Chondrocyte (in vitro differentiated cells): ENCODE data around the gene FAM236C. TPM values are rescaled to one million over a fixed set of nuclear protein-coding genes. Genes with fewer than 3 reads are reported as not detected.
"Not testable (repeated sequence)": the region's sequence is repeated elsewhere in the genome, so short reads cannot be mapped to it uniquely, and the experiment has no call there.

ENCODE experiments used
- DNase-seq: peaks from one replicate; pipeline ENCODE4 v3.0.0; 2021; ENCODE audit warnings: mixed read lengths, low spot score
- H3K27ac Mint-ChIP-seq: one replicate; pipeline ENCODE4 v1.8.0; 2021; ENCODE audit warnings: mild to moderate bottlenecking, moderate library complexity, mixed read lengths; ENCODE audit not compliant: unreplicated experiment
- H3K27me3 Mint-ChIP-seq: 2 replicates; pipeline ENCODE4 v1.8.0; 2021; ENCODE audit warnings: low read depth, mixed read lengths
- H3K36me3 Mint-ChIP-seq: 2 replicates; pipeline ENCODE4 v1.8.0; 2021; ENCODE audit warnings: low read depth, mixed read lengths
- H3K4me1 Mint-ChIP-seq: 2 replicates; pipeline ENCODE4 v1.8.0; 2021; ENCODE audit warnings: low read depth, mild to moderate bottlenecking, mixed read lengths
- H3K4me3 Mint-ChIP-seq: one replicate; pipeline ENCODE4 v1.8.0; 2021; ENCODE audit warnings: mild to moderate bottlenecking, moderate library complexity, mixed read lengths; ENCODE audit not compliant: unreplicated experiment
- H3K9me3 Mint-ChIP-seq: 2 replicates; pipeline ENCODE4 v1.8.0; 2021; ENCODE audit warnings: low read depth, mixed read lengths
- long read RNA-seq: library from polyadenylated mRNA; stranded (forward); transcript quantifications from one replicate; pipeline ENCODE4 v2.0.0, GENCODE V29; 2021
- total RNA-seq: library from RNA; stranded (reverse); gene quantifications from 3 replicates; pipeline ENCODE4 v1.2.1, GENCODE V29; 2021

FAM236C gene
- total RNA-seq = not detected in 3 replicates
- long read RNA-seq = 0 reads

GRCh38 chrX:72912315-72912714 is at the start of gene FAM236C:
Gene FAM236C, plus strand, starts transcription at chrX:72912615. Its CDS starts 100 bp downstream, at chrX:72912715.
- H3K27me3 Mint-ChIP-seq, H3K9me3 Mint-ChIP-seq, H3K4me3 Mint-ChIP-seq, DNase-seq, H3K4me1 Mint-ChIP-seq, H3K36me3 Mint-ChIP-seq, H3K27ac Mint-ChIP-seq: not testable (repeated sequence)

GRCh38 chrX:72882898-72883297 is 29.5 kb upstream of the FAM236C start:
- not testable (repeated sequence) for H3K4me1 Mint-ChIP-seq, H3K4me3 Mint-ChIP-seq, DNase-seq, H3K27me3 Mint-ChIP-seq, H3K27ac Mint-ChIP-seq, H3K9me3 Mint-ChIP-seq, H3K36me3 Mint-ChIP-seq

- not testable (repeated sequence) for H3K27me3 Mint-ChIP-seq, H3K9me3 Mint-ChIP-seq, H3K36me3 Mint-ChIP-seq, H3K4me3 Mint-ChIP-seq, H3K27ac Mint-ChIP-seq, DNase-seq, H3K4me1 Mint-ChIP-seq
These were observed 22.7 kb upstream of the FAM236C start for GRCh38 chrX:72889740-72890139.

- H3K4me1 Mint-ChIP-seq, H3K4me3 Mint-ChIP-seq, DNase-seq, H3K27me3 Mint-ChIP-seq, H3K9me3 Mint-ChIP-seq, H3K36me3 Mint-ChIP-seq, H3K27ac Mint-ChIP-seq: not testable (repeated sequence)
These were observed 3.7 kb downstream of the FAM236C start for GRCh38 chrX:72916096-72916495.

- H3K36me3 Mint-ChIP-seq, H3K9me3 Mint-ChIP-seq, H3K27ac Mint-ChIP-seq, H3K4me1 Mint-ChIP-seq, H3K4me3 Mint-ChIP-seq, H3K27me3 Mint-ChIP-seq, DNase-seq: not testable (repeated sequence)
These were observed 19.9 kb downstream of the FAM236C start for GRCh38 chrX:72932283-72932682.

- H3K27ac Mint-ChIP-seq, H3K4me3 Mint-ChIP-seq, H3K4me1 Mint-ChIP-seq, H3K9me3 Mint-ChIP-seq, DNase-seq, H3K36me3 Mint-ChIP-seq, H3K27me3 Mint-ChIP-seq: not testable (repeated sequence)
These were observed 24.0 kb downstream of the FAM236C start for GRCh38 chrX:72936455-72936854.

- H3K27ac Mint-ChIP-seq, H3K9me3 Mint-ChIP-seq, H3K27me3 Mint-ChIP-seq, H3K36me3 Mint-ChIP-seq, H3K4me3 Mint-ChIP-seq, DNase-seq, H3K4me1 Mint-ChIP-seq: not testable (repeated sequence)
These were observed 24.6 kb downstream of the FAM236C start for GRCh38 chrX:72936882-72937455.

GRCh38 chrX:72937906-72938305 is 25.5 kb downstream of the FAM236C start, which contains the start of gene FAM236A:
Gene FAM236A, plus strand, starts transcription at chrX:72938206. Its CDS starts 57 bp downstream, at chrX:72938263.
- not testable (repeated sequence) for H3K36me3 Mint-ChIP-seq, H3K27ac Mint-ChIP-seq, H3K4me1 Mint-ChIP-seq, DNase-seq, H3K4me3 Mint-ChIP-seq, H3K27me3 Mint-ChIP-seq, H3K9me3 Mint-ChIP-seq

- not testable (repeated sequence) for H3K9me3 Mint-ChIP-seq, H3K4me3 Mint-ChIP-seq, H3K27me3 Mint-ChIP-seq, DNase-seq, H3K27ac Mint-ChIP-seq, H3K36me3 Mint-ChIP-seq, H3K4me1 Mint-ChIP-seq
These were observed 29.9 kb downstream of the FAM236C start for GRCh38 chrX:72942272-72942671.

- H3K27me3 Mint-ChIP-seq, H3K27ac Mint-ChIP-seq, H3K4me1 Mint-ChIP-seq, DNase-seq, H3K4me3 Mint-ChIP-seq, H3K36me3 Mint-ChIP-seq, H3K9me3 Mint-ChIP-seq: not testable (repeated sequence)
These were observed 30.8 kb downstream of the FAM236C start for GRCh38 chrX:72943035-72943818.

GRCh38 chrX:72943819-72944169 is 31.4 kb downstream of the FAM236C start, which contains the start of gene DMRTC1:
Gene DMRTC1, minus strand, starts transcription at chrX:72943837. Its CDS starts 68,143 bp downstream, at chrX:72875694.
- not testable (repeated sequence) for H3K4me1 Mint-ChIP-seq, H3K27ac Mint-ChIP-seq, H3K9me3 Mint-ChIP-seq, H3K36me3 Mint-ChIP-seq, DNase-seq, H3K4me3 Mint-ChIP-seq, H3K27me3 Mint-ChIP-seq

- not testable (repeated sequence) for H3K27me3 Mint-ChIP-seq, H3K4me3 Mint-ChIP-seq, H3K4me1 Mint-ChIP-seq, H3K27ac Mint-ChIP-seq, H3K36me3 Mint-ChIP-seq, DNase-seq, H3K9me3 Mint-ChIP-seq
These were observed 47.6 kb downstream of the FAM236C start for GRCh38 chrX:72959971-72960370.
